ENCODE results near the gene ODAD3. TPM values are rescaled to one million over a fixed set of nuclear protein-coding genes. Genes with fewer than 3 reads are reported as not detected.
"Not testable (repeated sequence)": the region's sequence is repeated elsewhere in the genome, so short reads cannot be mapped to it uniquely, and the experiment has no call there.

The ODAD3 gene
- total RNA-seq, 1 donor from 2014 or later = not detected

GRCh38 chr19:11401808-11402543 lies 32.9 kb downstream of the ODAD3 start:
- ATAC-seq = no peak

GRCh38 chr19:11400798-11401197 lies 34.1 kb downstream of the ODAD3 start:
- no peak for ATAC-seq

GRCh38 chr19:11399667-11400066 lies 35.3 kb downstream of the ODAD3 start:
- ATAC-seq = peak; percentile 41

- no peak for ATAC-seq
These were observed 37.8 kb downstream of the ODAD3 start for GRCh38 chr19:11397089-11397610.

GRCh38 chr19:11390933-11391680 lies 43.8 kb downstream of the ODAD3 start:
- ATAC-seq = no peak

GRCh38 chr19:11390359-11390758 lies 44.6 kb downstream of the ODAD3 start:
- ATAC-seq = no peak

GRCh38 chr19:11387162-11388034 lies 47.5 kb downstream of the ODAD3 start:
- no peak for ATAC-seq

GRCh38 chr19:11384778-11385129 lies 50.2 kb downstream of the ODAD3 start:
- no peak for ATAC-seq

- no peak for ATAC-seq
These were observed 51.2 kb downstream of the ODAD3 start for GRCh38 chr19:11383706-11384048.

GRCh38 chr19:11382898-11383705 lies 51.8 kb downstream of the ODAD3 start:
- ATAC-seq = no peak

- peak; percentile 85 for ATAC-seq
These were observed 54.0 kb downstream of the ODAD3 start for GRCh38 chr19:11380653-11381537.

GRCh38 chr19:11379857-11380350 lies 55.0 kb downstream of the ODAD3 start:
- no peak for ATAC-seq

- not testable (repeated sequence) for ATAC-seq
These were observed 55.6 kb downstream of the ODAD3 start for GRCh38 chr19:11379269-11379845.

GRCh38 chr19:11378319-11379189 lies 56.4 kb downstream of the ODAD3 start:
- no peak for ATAC-seq

GRCh38 chr19:11377756-11378155 lies 57.2 kb downstream of the ODAD3 start:
- ATAC-seq = no peak

- no peak for ATAC-seq
These were observed 57.7 kb downstream of the ODAD3 start for GRCh38 chr19:11377237-11377636.

GRCh38 chr19:11375143-11375948 lies 59.6 kb downstream of the ODAD3 start:
- peak; percentile 6 for ATAC-seq

- ATAC-seq = peak; percentile 95
These were observed 60.3 kb downstream of the ODAD3 start, which contains the start of gene SWSAP1 for GRCh38 chr19:11374433-11375142. Gene SWSAP1, plus strand, starts transcription at chr19:11374666. Its CDS starts 15 bp downstream, at chr19:11374681.
